OCI-LY3 (cell line): Measurements from ENCODE around the gene PRRT1.

Experiments used
- H2AFZ ChIP-seq: fragments of 200-600, 300-600 bp; shearing (Covaris generic); 2 replicates; pipeline ENCODE4 v1.6.0; 2014; ENCODE audit warnings: antibody characterized with exemption, low read depth, low read length
- H3K27ac ChIP-seq: fragments of 200-600, 300-600 bp; sonication (generic); 2 replicates; pipeline ENCODE4 v1.5.1; 2014; ENCODE audit warnings: mild to moderate bottlenecking, low read length, moderate library complexity, mixed read lengths
- H3K27me3 ChIP-seq: fragments of 200-600, 300-600 bp; sonication (generic); 2 replicates; pipeline ENCODE4 v1.6.1; 2014; ENCODE audit warnings: low read depth, low read length, mixed read lengths
- H3K36me3 ChIP-seq: fragments of 200-600, 300-600 bp; sonication (generic); replicated peaks from 2 replicates; pipeline ENCODE3; 2014; ENCODE audit warnings: low read depth, low read length, mixed read lengths
- H3K4me1 ChIP-seq: fragments of 300-600, 200-600 bp; sonication (generic); 2 replicates; pipeline ENCODE4 v1.6.1; 2014; ENCODE audit warnings: low read length, mixed read lengths
- H3K4me2 ChIP-seq: fragments of 200-600, 300-600 bp; sonication (generic); 2 replicates; pipeline ENCODE4 v1.6.1; 2014; ENCODE audit warnings: low read length, mixed read lengths
- H3K4me3 ChIP-seq: fragments of 300-600, 200-600 bp; sonication (generic); 2 replicates; pipeline ENCODE4 v1.5.1; 2014; ENCODE audit warnings: antibody characterized with exemption, mild to moderate bottlenecking, low read length, moderate library complexity
- H3K79me2 ChIP-seq: fragments of 300-600, 200-600 bp; shearing (Covaris generic); 2 replicates; pipeline ENCODE4 v1.6.1; 2014; ENCODE audit warnings: mild to moderate bottlenecking, low read length, mixed read lengths
- H3K9ac ChIP-seq: fragments of 300-600, 200-600 bp; shearing (Covaris generic); 2 replicates; pipeline ENCODE4 v1.6.0; 2014; ENCODE audit warnings: mild to moderate bottlenecking, low read length, moderate library complexity
- H3K9me3 ChIP-seq: fragments of 200-600, 300-600 bp; shearing (Covaris generic); 2 replicates; pipeline ENCODE4 v1.6.1; 2014; ENCODE audit warnings: low read length, mixed read lengths; ENCODE audit not compliant: insufficient read depth
- H4K20me1 ChIP-seq: fragments of 200-600, 300-600 bp; sonication (generic); 2 replicates; pipeline ENCODE4 v1.6.1; 2016; ENCODE audit warnings: low read length, mixed read lengths; ENCODE audit not compliant: insufficient read depth
- EZH2phosphoT487 ChIP-seq: fragments of 200-600 bp; shearing (Covaris generic); IDR thresholded peaks from 2 replicates; pipeline ENCODE4 v1.6.1; 2018; ENCODE audit warnings: antibody characterized with exemption, mixed run types, low read depth
- TF ChIP-seq, protein P1 (sequence below): fragments of 200-600, 300-600 bp; sonication (generic); IDR thresholded peaks from 2 replicates; pipeline ENCODE4 v1.5.1; 2014; ENCODE audit warnings: antibody characterized with exemption, low read length, low read depth

Gene PRRT1

GRCh38 chr6:32190911-32191677 lies 39.4 kb upstream of the PRRT1 start:
- Histone ChIP-seq H3K9me3 (no peaks in the 10 kb centered on the region), H3K36me3 (peaks cover 18% of the 10 kb centered on the region), H3K9ac (peak overlapping the region; percentile 100), H2AFZ (no peak overlapping the region), H3K4me3 (peak overlapping the region; percentile 93), H3K79me2 (peaks cover 48% of the 10 kb centered on the region), H3K4me1 (peaks cover 55% of the 10 kb centered on the region), H3K27ac (peak overlapping the region; percentile 97), H3K4me2 (peak overlapping the region; percentile 100), H3K27me3 (no peaks in the 10 kb centered on the region), H4K20me1 (no peaks in the 10 kb centered on the region)
- TF ChIP-seq, protein P1, sequence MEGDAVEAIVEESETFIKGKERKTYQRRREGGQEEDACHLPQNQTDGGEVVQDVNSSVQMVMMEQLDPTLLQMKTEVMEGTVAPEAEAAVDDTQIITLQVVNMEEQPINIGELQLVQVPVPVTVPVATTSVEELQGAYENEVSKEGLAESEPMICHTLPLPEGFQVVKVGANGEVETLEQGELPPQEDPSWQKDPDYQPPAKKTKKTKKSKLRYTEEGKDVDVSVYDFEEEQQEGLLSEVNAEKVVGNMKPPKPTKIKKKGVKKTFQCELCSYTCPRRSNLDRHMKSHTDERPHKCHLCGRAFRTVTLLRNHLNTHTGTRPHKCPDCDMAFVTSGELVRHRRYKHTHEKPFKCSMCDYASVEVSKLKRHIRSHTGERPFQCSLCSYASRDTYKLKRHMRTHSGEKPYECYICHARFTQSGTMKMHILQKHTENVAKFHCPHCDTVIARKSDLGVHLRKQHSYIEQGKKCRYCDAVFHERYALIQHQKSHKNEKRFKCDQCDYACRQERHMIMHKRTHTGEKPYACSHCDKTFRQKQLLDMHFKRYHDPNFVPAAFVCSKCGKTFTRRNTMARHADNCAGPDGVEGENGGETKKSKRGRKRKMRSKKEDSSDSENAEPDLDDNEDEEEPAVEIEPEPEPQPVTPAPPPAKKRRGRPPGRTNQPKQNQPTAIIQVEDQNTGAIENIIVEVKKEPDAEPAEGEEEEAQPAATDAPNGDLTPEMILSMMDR: no peak
- TF ChIP-seq EZH2phosphoT487: no peak

DNA sequence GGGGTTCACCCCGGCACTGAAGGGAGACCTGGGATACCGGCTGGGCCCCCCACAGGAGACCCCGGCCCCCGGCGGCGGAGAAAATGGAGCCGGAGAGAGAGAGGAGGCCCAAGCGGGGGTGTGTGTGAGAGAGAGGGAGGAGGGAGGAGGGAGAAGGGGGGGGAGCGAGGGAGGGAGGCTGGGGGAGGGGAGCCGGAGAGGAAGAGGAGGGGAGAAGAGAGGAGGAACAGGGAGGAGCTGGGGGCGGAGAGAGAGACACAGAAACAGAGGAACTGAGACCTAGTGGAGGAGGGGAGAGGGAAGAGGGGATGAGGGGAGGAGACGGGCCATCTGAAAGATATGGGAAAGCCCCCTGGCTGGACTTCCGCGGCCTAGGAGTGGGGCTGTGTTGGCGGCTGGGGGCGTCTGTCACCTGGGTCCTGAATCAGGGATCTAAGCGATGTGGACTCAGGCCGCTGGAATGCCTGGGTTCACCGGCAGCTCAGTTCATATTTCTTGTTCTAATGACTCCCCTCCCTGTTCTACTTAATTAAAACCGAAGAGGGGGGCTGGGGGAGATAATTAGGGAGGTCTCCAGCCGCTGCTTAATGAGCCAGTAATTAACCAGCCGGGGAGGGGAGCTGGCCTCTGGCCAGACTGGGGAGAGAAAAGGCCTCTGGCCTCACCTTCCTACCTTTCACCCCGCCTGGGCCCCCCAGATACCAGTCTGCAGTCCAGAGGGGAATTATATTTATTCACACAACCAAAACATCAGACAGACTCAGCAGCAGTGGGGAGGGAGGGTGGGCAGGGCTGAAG lies 38.5 kb upstream of the PRRT1 start, which contains the start of gene PBX2:
Gene PBX2, minus strand, starts transcription at position 149 of the 798 bp plus-strand sequence. CDS start 287 bp downstream, outside the sequence.
- no peaks in the 10 kb centered on the region for H4K20me1 ChIP-seq
- peak within 1 kb of the TSS; percentile 93 for H3K4me3 ChIP-seq
- H3K4me2 ChIP-seq: peak within 1 kb of the TSS; percentile 100
- no peak for TF ChIP-seq EZH2phosphoT487
- TF ChIP-seq, protein P1: no peak
- H3K4me1 ChIP-seq: peaks cover 59% of the 10 kb centered on the region
- peaks cover 48% of the 10 kb centered on the region for H3K79me2 ChIP-seq
- no peaks in the 10 kb centered on the region for H3K9me3 ChIP-seq
- no peak within 1 kb of the TSS for H2AFZ ChIP-seq
- H3K36me3 ChIP-seq: peaks cover 18% of the 10 kb centered on the region
- no peaks in the 10 kb centered on the region for H3K27me3 ChIP-seq
- H3K9ac ChIP-seq: peak within 1 kb of the TSS; percentile 100
- H3K27ac ChIP-seq: peak within 1 kb of the TSS; percentile 97

DNA sequence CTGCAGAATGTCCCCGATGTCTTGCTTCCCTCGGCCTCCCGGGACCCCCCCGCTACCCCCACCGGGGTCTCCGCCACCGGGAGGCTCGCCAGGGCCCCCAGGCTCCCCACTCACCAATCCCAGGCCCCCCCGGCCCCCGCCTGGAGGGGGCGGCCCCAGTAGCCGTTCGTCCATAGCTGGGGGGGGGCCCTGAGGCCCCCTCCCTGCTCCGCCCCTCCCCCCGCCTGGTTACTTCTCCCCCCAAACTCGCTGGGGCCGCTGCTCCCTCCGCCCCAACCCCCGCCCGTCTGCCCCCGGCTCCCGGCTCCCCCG lies 38.0 kb upstream of the PRRT1 start:
- Histone ChIP-seq H4K20me1 (no peaks in the 10 kb centered on the region), H3K4me3 (peak overlapping the region; percentile 93), H2AFZ (no peak overlapping the region), H3K36me3 (peaks cover 18% of the 10 kb centered on the region), H3K9ac (peak overlapping the region; percentile 90), H3K27me3 (no peaks in the 10 kb centered on the region), H3K4me1 (peaks cover 55% of the 10 kb centered on the region), H3K9me3 (no peaks in the 10 kb centered on the region), H3K79me2 (peaks cover 48% of the 10 kb centered on the region), H3K27ac (peak overlapping the region; percentile 74), H3K4me2 (peak overlapping the region; percentile 93)
- TF ChIP-seq, protein P1: no peak
- no peak for TF ChIP-seq EZH2phosphoT487

GRCh38 chr6:32189069-32189741 lies 37.5 kb upstream of the PRRT1 start:
- H2AFZ ChIP-seq: no peak overlapping the region
- peak overlapping the region; percentile 74 for H3K27ac ChIP-seq
- peaks cover 18% of the 10 kb centered on the region for H3K36me3 ChIP-seq

More at GRCh38 chr6:32189069-32189741, 37.5 kb upstream of the PRRT1 start:
- Histone ChIP-seq H3K27me3 (no peaks in the 10 kb centered on the region), H3K79me2 (peaks cover 50% of the 10 kb centered on the region), H3K4me2 (peak overlapping the region; percentile 93), H4K20me1 (no peaks in the 10 kb centered on the region), H3K9ac (peak overlapping the region; percentile 90), H3K9me3 (no peaks in the 10 kb centered on the region), H3K4me1 (peaks cover 51% of the 10 kb centered on the region), H3K4me3 (peak overlapping the region; percentile 93)
- TF ChIP-seq EZH2phosphoT487: no peak
- TF ChIP-seq, protein P1: no peak
